ENCODE data around the gene RPS27L.
A peak's percentile ranks its signal among the peaks of the same experiment; 100 is the strongest.
"Not testable (repeated sequence)": the region's sequence is repeated elsewhere in the genome, so short reads cannot be mapped to it uniquely, and the experiment has no call there.

Gene RPS27L

GRCh38 chr15:63135281-63135680 is 22.0 kb downstream of the RPS27L start:
- no peak for DNase-seq

GRCh38 chr15:63134245-63134985 is 22.9 kb downstream of the RPS27L start:
- no peak for DNase-seq

GRCh38 chr15:63133786-63134185 is 23.5 kb downstream of the RPS27L start:
- no peak for DNase-seq

- DNase-seq = no peak
These were observed 30.6 kb downstream of the RPS27L start for GRCh38 chr15:63126726-63127125.

- no peak for DNase-seq
These were observed 32.8 kb downstream of the RPS27L start for GRCh38 chr15:63124506-63124905.

GRCh38 chr15:63122002-63122875 is 35.0 kb downstream of the RPS27L start:
- peak; percentile 78 for DNase-seq

- DNase-seq = peak; percentile 87
These were observed 35.8 kb downstream of the RPS27L start, which contains the start of gene LACTB for GRCh38 chr15:63121382-63122001. TSS of gene LACTB (plus strand) at chr15:63121861. CDS start at chr15:63121872, 11 bp downstream.

- no peak for DNase-seq
These were observed 38.4 kb downstream of the RPS27L start for GRCh38 chr15:63118854-63119253.

- DNase-seq = no peak
These were observed 42.8 kb downstream of the RPS27L start for GRCh38 chr15:63114465-63114864.

- no peak for DNase-seq
These were observed 44.4 kb downstream of the RPS27L start for GRCh38 chr15:63112871-63113270.

- no peak for DNase-seq
These were observed 45.8 kb downstream of the RPS27L start for GRCh38 chr15:63111481-63111880.

- no peak for DNase-seq
These were observed 46.8 kb downstream of the RPS27L start for GRCh38 chr15:63110428-63111026.

GRCh38 chr15:63109920-63110319 is 47.4 kb downstream of the RPS27L start:
- DNase-seq = no peak

- DNase-seq = no peak
These were observed 47.8 kb downstream of the RPS27L start for GRCh38 chr15:63109498-63109897.

- no peak for DNase-seq
These were observed 49.3 kb downstream of the RPS27L start for GRCh38 chr15:63107895-63108546.

- not testable (repeated sequence) for DNase-seq
These were observed 51.9 kb downstream of the RPS27L start for GRCh38 chr15:63105354-63105753.

- no peak for DNase-seq
These were observed 52.5 kb downstream of the RPS27L start for GRCh38 chr15:63104727-63105126.

GRCh38 chr15:63103416-63103815 is 53.9 kb downstream of the RPS27L start:
- no peak for DNase-seq

- not testable (repeated sequence) for DNase-seq
These were observed 57.7 kb downstream of the RPS27L start for GRCh38 chr15:63099581-63099980.

GRCh38 chr15:63098901-63099300 is 58.4 kb downstream of the RPS27L start:
- not testable (repeated sequence) for DNase-seq
